ENCODE data around the gene DDX25.

GRCh38 chr11:125944350-125945010, 40.2 kb downstream of the DDX25 start:
- no peak for TF ChIP-seq BHLHE40 (IDR thresholded peaks at IDR 0.05; ENCODE audit: low read depth, low read length)
- no peak for TF ChIP-seq CTCF (conservative IDR thresholded peaks at IDR 0.05; ENCODE audit: low read depth, low read length)
- TF ChIP-seq POLR2A (IDR thresholded peaks at IDR 0.05; ENCODE audit: low read depth, low read length): no peak
- no peak for TF ChIP-seq RAD21 (IDR thresholded peaks at IDR 0.05; ENCODE audit: low read length)
- no peak for TF ChIP-seq RFX5 (IDR thresholded peaks at IDR 0.05; ENCODE audit: low read depth, low read length)
- TF ChIP-seq CEBPB (IDR thresholded peaks at IDR 0.05; ENCODE audit: low read depth, low read length): no peak
- no peak for TF ChIP-seq FOS (IDR thresholded peaks at IDR 0.05; ENCODE audit: low read depth, low read length)
- no peak for TF ChIP-seq RCOR1 (IDR thresholded peaks at IDR 0.05; ENCODE audit: insufficient replicate concordance, low read length)

All from IMR-90 (cell line).